ENCODE measurements around the gene SLC25A22. TPM values are rescaled to one million over a fixed set of nuclear protein-coding genes. Genes with fewer than 3 reads are reported as not detected.
A peak's percentile ranks its signal among the peaks of the same experiment; 100 is the strongest.

SLC25A22 gene
- total and polyA plus RNA-seq, 10 of the 15 experiments (the other 5 are each of a cell fraction or from before 2014, with no cell fraction given): 0.27 to 27.0 (median 8.2) TPM

GRCh38 chr11:836700-837099 lies 38.6 kb upstream of the SLC25A22 start:
- WGBS (ENCODE audit: insufficient coverage, insufficient replicate concordance, low lambda C conversion rate, missing lambda C conversion rate): 77% methylated on average over 9 of the region's 9 CpGs
- ChIA-PET CTCF (no interaction called here), POLR2A (no interaction called here), SMC1A (ENCODE audit: uncharacterized antibody, unreplicated experiment) (no interaction called here), RAD21 (ENCODE audit: unreplicated experiment) (no interaction called here)
- no peak overlapping the region for H3K4me3 ChIP-seq
- FAIRE-seq (no peak), DNase-seq (ENCODE audit: low read depth, low spot score) (no peak), ATAC-seq (no peak)
- BruUV-seq (replicated peaks): no TSS peak
- in situ Hi-C loops (cut with MboI): no loop called here
- TF ChIP-seq JUND (IDR thresholded peaks at IDR 0.05; ENCODE audit: low read depth, low read length) (no peak), ZNF217 (IDR thresholded peaks at IDR 0.05) (no peak), MYC (IDR thresholded peaks at IDR 0.05; ENCODE audit: insufficient read depth, insufficient read length, insufficient replicate concordance, low read length, severe bottlenecking) (no peak), POLR2A (IDR thresholded peaks at IDR 0.05; ENCODE audit: low read depth, low read length) (0 out of 2 replicates have a peak, but pooled peaks have one; percentile 1), EED (IDR thresholded peaks at IDR 0.05; ENCODE audit: low read depth) (no peak), TAF1 (IDR thresholded peaks at IDR 0.05; ENCODE audit: borderline replicate concordance, low read depth, low read length) (no peak)
- TF ChIP-seq, protein P1, sequence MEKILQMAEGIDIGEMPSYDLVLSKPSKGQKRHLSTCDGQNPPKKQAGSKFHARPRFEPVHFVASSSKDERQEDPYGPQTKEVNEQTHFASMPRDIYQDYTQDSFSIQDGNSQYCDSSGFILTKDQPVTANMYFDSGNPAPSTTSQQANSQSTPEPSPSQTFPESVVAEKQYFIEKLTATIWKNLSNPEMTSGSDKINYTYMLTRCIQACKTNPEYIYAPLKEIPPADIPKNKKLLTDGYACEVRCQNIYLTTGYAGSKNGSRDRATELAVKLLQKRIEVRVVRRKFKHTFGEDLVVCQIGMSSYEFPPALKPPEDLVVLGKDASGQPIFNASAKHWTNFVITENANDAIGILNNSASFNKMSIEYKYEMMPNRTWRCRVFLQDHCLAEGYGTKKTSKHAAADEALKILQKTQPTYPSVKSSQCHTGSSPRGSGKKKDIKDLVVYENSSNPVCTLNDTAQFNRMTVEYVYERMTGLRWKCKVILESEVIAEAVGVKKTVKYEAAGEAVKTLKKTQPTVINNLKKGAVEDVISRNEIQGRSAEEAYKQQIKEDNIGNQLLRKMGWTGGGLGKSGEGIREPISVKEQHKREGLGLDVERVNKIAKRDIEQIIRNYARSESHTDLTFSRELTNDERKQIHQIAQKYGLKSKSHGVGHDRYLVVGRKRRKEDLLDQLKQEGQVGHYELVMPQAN (conservative IDR thresholded peaks at IDR 0.05): no peak
- TF ChIP-seq, protein P2, sequence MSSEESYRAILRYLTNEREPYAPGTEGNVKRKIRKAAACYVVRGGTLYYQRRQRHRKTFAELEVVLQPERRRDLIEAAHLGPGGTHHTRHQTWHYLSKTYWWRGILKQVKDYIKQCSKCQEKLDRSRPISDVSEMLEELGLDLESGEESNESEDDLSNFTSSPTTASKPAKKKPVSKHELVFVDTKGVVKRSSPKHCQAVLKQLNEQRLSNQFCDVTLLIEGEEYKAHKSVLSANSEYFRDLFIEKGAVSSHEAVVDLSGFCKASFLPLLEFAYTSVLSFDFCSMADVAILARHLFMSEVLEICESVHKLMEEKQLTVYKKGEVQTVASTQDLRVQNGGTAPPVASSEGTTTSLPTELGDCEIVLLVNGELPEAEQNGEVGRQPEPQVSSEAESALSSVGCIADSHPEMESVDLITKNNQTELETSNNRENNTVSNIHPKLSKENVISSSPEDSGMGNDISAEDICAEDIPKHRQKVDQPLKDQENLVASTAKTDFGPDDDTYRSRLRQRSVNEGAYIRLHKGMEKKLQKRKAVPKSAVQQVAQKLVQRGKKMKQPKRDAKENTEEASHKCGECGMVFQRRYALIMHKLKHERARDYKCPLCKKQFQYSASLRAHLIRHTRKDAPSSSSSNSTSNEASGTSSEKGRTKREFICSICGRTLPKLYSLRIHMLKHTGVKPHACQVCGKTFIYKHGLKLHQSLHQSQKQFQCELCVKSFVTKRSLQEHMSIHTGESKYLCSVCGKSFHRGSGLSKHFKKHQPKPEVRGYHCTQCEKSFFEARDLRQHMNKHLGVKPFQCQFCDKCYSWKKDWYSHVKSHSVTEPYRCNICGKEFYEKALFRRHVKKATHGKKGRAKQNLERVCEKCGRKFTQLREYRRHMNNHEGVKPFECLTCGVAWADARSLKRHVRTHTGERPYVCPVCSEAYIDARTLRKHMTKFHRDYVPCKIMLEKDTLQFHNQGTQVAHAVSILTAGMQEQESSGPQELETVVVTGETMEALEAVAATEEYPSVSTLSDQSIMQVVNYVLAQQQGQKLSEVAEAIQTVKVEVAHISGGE (CRISPR knock-in tag; IDR thresholded peaks at IDR 0.05): no peak
- intact Hi-C loops (cut with micrococcal nuclease; ENCODE audit: unreplicated experiment): no loop called here
- no peak overlapping the region for H2AFZ ChIP-seq (ENCODE audit: control insufficient read depth, low read depth, low read length)
- peaks cover 0 to 25% of the 10 kb centered on the region in 2 experiments; a peak in 2 of 4 replicates for H3K36me3 ChIP-seq (ENCODE audit: control insufficient read depth in 2 of 2, insufficient read depth in 2 of 2, low read length in 1 of 2)
- H3K9ac ChIP-seq (ENCODE audit: control insufficient read depth, insufficient read depth, low read length): no peak overlapping the region
- no peak overlapping the region for H3K4me2 ChIP-seq (ENCODE audit: control insufficient read depth, insufficient read depth)
- peaks cover 13% of the 10 kb centered on the region for H3K79me2 ChIP-seq (ENCODE audit: control insufficient read depth, insufficient read depth, low read length)
- H3K4me1 ChIP-seq (ENCODE audit: control insufficient read depth, insufficient read depth, low read length): peaks cover 16% of the 10 kb centered on the region
- no peaks in the 10 kb centered on the region; a peak in 1 of 4 replicates for H3K27me3 ChIP-seq (replicated peaks in 1 of 2; ENCODE audit: control insufficient read depth in 2 of 2, insufficient read depth in 2 of 2, low read length in 1 of 2)
- H3K9me3 ChIP-seq (replicated peaks; ENCODE audit: control insufficient read depth, insufficient read depth, low read length): no peaks in the 10 kb centered on the region
- no peak overlapping the region for H3K27ac ChIP-seq (ENCODE audit: control insufficient read depth, insufficient read depth)
- no peaks in the 10 kb centered on the region; the same call in 1 of the 2 replicates for H4K20me1 ChIP-seq (ENCODE audit: control insufficient read depth, insufficient read depth)
